ENCODE data around the gene TUBGCP5.
"Not testable (repeated sequence)": the region's sequence is repeated elsewhere in the genome, so short reads cannot be mapped to it uniquely, and the experiment has no call there.

TUBGCP5 gene

DNA sequence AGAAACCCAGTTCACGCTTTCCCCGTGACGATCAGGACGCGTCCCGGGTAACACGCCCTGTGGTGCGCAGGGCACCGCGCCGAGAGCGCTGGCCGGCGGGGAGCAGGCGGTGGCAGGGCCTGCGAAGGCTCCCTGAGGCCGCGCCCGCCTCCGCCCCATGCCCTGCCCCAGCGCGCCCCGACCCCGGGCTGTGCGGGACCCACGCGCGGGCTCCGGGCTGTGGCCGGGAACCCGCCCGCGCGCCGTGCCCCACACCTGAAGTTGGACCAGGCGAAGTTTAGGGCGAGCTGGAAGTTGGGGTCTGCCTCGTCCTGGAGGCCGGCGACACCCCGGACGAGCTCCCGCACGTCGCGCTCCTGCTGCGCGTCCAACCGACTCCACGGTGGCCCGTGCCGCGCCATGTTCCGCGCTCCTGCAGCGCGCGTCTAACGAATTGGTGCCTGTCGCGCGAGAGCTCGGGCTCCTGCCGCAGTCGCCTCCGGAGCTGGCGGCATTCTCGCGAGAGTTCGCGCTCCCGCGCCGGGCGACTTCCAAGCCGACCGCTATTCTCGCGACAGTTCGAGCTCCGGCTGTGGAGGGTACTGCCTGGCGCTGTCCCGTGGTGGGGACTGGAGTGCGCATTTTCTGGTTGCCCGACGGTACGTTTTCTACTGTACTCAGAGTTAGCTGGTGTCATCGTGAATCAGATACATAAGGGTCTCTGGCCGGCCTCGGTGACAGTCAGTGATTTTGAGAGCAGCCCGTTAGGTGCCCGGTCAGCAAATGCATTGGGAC is at the start of gene TUBGCP5:
TUBGCP5 (minus strand) TSS at position 427 of the 774 bp plus-strand sequence; CDS start at position 401, 26 bp downstream.
- DNase-seq (ENCODE audit: low spot score), result peak; percentile 89

GRCh38 chr15:23083115-23083514 is 43.7 kb upstream of the TUBGCP5 start:
- no peak for DNase-seq (ENCODE audit: low spot score)

DNA sequence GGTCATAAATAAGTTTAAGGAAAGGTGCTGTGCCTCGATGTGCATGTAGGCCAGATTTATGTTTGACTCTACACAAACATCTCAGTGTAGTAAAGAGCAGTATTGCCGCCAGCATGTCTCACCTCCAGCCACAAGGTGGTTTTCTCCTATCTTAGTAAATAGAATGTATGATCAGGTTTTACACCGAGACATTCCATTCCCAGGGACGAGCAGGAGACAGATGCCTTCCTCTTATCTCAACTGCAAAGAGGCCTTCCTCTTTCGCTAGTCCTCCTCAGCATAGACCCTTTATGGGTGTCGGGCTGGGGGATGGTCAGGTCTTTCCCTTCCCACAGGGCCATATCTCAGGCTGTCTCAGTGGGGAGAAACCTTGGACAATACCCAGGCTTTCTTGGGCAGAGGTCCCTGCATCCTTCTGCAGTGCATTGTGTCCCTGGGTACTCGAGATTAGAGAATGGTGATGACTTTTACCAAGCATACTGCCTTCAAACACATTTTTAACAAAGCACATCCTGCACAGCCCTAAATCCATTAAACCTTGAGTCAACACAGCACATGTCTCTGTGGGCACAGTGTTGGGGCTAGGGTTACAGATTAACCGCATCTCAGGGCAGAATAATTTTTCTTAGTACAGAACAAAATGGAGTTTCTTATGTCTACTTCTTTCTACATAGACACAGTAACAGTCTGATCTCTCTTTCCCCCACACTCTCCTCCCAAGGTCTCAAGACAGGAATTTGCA is 42.8 kb upstream of the TUBGCP5 start:
- DNase-seq (ENCODE audit: low spot score), result not testable (repeated sequence)

GRCh38 chr15:23081271-23081670 is 41.9 kb upstream of the TUBGCP5 start:
- no peak for DNase-seq (ENCODE audit: low spot score)

DNA sequence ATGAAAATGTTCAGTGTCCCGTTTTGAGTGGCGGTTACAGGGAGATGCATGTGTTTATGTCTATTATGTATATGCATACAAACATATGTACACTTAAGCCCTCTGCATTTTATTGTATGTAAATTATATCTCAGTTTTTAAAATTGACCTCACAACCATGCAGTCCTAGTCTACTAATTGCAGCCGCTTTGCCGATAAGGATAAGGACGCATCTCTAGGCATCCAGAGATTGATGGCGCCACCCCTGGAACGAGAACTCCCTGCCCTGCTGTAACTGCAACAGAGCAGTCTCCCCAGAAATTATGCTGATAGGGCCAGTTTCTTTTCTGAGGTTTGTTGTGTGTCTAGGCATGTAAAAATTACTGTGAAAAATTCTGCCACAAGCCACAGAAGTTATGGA is 40.4 kb upstream of the TUBGCP5 start:
- no peak for DNase-seq (ENCODE audit: low spot score)

- no peak for DNase-seq (ENCODE audit: low spot score)
Observed at GRCh38 chr15:23075927-23076326, 36.6 kb upstream of the TUBGCP5 start.

DNA sequence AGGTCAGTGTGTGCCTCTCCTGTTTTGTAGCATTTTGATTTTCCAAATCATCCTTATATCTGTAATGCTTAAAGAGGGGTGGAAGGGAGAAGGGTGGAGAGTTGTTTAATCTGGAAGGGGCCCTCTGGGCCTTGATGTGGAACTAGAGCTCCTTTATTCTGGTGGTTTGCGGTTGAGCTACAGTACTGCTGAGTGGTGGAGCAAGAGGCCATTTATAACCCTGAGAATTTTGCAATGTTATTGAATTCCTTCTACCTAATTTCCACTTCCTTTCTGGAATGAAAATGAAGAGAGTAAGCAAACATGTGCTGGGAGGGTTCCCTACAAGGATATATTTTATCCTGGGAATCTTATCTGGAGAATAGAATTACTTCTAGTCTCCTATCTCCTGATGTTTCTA is 35.3 kb upstream of the TUBGCP5 start:
- DNase-seq (ENCODE audit: low spot score), result no peak

DNA sequence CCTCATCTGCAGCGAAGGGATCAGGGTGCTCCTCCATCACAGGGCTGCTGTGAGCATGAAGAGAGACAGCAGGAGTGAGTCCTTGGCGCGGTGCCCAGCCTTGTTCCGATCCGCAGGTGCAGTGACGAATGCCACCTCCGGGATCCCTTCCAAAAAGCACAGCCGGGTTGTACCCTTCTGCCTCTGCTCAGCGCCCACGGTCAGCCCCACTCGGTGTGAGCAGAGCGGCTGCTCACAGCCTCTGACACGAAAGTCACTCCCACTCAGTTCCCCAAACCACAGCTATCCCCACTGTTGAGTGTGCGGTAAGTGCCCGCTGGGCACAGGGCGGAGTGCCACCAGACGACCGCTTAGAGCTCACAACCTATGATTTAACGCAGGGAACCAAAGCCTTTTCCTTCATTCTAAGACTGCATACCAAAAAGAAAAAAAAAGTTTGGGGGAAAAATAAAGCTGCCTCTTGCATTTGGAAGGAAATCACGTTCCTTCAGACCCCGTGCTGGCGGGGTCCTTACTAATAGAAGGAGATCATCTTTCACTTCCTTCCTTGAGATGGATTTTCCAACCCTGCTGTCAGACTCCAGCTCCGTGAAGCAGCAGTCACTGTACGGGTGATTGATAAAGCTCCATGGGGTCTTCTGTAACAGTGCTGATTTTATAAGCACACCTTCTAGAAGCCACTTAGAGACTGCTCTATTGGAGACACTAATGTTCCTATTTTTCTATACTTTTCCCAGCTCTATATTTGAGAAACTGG is 34.7 kb upstream of the TUBGCP5 start:
- DNase-seq (ENCODE audit: low spot score), result no peak

DNA sequence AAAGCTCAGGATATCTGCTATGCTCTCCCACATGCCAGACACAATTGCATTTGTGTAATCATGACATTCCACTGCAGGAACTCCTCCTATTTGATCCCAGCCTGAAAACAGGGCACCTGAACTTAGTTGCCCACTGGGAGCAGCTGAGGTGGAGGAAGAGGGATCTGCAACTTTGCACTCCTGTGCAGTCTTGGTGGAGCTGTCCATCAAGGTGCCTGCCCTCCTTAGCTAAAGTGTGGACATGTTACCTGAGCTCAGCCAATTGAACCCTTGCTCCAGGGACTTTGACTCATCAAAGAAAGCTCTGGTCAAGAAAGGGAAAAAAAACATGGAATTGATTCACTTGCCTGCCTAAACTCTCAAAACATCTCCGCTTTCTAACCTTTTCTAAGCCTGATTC is 33.3 kb upstream of the TUBGCP5 start:
- no peak for DNase-seq (ENCODE audit: low spot score)

DNA sequence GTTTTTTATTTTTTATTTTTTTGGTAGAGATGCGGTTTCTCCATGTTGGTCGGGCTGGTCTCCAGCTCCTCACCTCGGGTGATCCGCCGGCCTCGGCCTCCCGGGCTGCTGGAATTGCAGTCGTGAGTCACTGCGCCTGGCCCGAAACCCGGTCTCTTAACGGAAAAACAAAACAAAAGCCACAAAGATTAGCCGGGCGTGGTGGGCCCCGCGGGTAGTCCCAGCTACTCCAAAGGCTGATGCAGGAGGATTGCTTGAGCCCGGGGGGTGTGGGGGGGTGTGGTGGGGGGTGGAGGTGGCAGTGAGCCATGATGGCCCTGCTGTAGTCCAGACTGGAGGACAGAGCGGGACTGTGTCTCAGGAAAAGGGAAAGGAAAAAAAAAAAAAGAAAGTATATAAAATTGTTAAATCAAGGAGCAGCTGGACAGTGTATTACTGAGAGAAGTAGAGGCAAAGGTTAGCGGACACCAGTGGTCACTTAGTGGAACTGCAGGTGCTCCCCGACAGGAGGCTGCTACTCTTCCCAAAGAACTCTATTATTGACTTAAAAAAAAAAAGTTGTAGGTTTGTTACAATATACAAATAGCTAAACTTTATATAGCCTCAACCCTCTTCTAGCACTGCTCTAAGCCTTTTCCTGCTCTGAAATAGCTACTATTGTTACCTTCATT is 30.3 kb upstream of the TUBGCP5 start:
- DNase-seq (ENCODE audit: low spot score), result no peak

DNA sequence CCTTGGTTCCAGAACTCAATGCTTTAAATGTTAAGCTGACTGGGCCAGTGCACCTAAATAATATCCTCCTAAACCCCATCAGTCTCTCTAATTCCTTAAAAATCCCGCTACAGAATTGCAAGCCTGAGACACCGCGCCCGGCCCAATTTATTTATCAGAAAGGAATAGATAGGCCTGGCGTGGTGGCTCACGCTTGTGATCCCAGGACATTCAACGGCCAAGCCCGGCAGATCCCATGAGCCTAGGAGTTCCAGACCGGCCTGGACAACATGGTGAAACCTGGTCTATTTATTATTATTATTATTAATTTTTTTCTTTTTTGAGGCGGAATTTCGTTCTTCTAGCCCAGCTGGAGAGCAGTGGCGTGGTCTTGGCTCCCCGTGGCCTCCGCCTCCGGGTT is 28.0 kb upstream of the TUBGCP5 start:
- no peak for DNase-seq (ENCODE audit: low spot score)

DNA sequence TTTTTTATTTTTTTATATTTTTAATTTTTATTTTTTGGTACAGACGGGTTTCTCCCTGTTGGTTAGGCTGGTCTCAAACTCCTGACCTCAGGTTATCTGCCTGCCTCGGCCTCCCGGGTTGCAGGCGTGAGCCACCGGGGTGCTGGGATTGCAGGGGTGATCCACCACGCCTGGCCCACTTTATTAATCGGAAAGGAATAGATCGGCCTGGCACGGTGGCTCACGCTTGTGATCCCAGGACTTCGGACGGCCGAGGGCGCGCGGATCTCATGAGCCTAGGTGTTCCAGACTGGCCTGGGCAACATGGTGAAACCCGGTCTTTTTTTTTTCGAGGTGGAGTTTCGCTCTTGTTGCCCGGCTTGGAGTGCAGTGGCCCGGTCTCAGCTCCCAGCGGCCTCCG is 26.5 kb upstream of the TUBGCP5 start:
- no peak for DNase-seq (ENCODE audit: low spot score)

- no peak for DNase-seq (ENCODE audit: low spot score)
Observed at GRCh38 chr15:23064156-23064555, 24.8 kb upstream of the TUBGCP5 start.

GRCh38 chr15:23057707-23058106 is 18.3 kb upstream of the TUBGCP5 start:
- no peak for DNase-seq (ENCODE audit: low spot score)

GRCh38 chr15:23055316-23055715 is 15.9 kb upstream of the TUBGCP5 start:
- no peak for DNase-seq (ENCODE audit: low spot score)

DNA sequence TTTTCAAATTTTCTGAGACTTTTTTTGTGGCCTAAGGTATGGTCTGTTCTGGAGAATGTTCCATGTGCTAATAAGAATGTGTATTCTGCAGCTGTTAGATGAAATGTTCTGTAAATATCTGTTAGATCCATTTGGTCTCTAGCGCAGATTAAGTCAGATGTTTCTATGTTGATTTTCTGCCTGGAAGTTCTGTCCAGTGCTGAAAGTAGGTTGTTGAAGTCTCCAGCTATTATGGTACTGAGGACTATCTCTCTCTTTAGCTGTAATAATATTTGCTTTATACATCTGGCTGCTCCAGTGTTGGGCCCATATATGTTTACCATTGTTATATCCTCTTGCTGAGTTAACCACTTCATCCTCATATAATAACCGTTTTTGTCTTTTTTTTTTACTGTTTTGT is 13.2 kb upstream of the TUBGCP5 start:
- DNase-seq (ENCODE audit: low spot score), result no peak

DNA sequence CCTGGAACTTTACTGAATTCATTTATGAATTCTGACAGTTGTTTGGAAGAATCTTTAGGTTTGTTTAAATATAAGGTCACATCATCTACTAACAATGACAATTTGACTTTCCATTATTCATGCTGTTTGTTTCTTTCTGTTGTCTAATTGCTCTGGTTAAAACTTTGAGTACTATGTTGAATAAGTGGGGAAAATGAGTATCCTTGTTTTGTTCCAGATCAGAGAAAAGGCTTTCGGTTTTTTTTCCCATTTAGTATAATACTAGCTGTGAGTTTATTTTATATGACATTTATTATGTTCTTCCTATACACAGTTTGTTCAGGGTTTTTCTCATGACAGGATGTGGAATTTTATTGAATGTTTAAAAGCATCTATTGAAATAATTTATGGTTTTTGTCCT is 11.3 kb upstream of the TUBGCP5 start:
- no peak for DNase-seq (ENCODE audit: low spot score)

GRCh38 chr15:23049984-23050628 is 10.7 kb upstream of the TUBGCP5 start:
- DNase-seq (ENCODE audit: low spot score), result no peak

DNA sequence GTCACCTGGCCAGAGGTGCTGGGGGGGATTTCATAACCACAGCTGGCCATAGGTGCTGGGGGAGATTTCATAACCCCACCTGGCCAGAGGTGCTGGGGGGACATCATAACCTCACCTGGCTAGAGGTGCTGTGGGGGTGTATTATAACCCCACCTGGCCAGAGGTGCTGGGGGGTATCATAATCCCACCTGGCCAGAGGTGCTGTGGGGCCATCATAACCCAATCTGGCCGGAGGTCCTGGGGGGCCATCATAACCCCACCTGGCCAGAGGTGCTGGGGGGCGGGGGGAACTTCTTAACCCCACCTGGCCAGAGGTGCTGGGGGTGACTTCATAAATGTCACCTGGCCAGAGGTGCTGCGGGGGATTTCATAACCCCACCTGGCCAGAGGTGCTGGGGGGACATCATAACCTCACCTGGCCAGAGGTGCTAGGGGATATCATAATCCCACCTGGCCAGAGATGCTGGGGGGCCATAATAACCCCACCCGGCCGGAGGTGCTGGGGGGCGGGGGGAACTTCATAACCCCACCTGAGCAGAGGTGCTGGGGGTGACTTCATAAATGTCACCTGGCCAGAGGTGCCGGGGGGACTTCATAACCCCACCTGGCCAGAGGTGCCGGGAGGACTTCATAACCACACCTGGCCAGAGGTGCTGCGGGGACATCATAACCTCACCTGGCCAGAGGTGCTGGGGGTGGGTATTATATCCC is 9.4 kb upstream of the TUBGCP5 start:
- not testable (repeated sequence) for DNase-seq (ENCODE audit: low spot score)

- not testable (repeated sequence) for DNase-seq (ENCODE audit: low spot score)
Observed at GRCh38 chr15:23043987-23044386, 4.6 kb upstream of the TUBGCP5 start.

DNA sequence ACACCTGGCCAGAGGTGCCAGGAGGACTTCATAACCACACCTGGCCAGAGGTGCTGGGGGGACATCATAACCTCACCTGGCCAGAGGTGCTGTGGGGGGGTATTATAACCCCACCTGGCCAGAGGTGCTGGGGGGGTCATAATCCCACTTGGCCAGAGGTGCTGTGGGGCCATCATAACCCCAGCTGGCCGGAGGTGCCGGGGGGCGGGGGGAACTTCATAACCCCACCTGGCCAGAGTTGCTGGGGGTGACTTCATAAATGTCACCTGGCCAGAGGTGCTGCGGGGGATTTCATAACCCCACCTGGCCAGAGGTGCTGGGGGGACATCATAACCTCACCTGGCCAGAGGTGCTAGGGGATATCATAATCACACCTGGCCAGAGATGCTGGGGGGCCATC is 4.2 kb upstream of the TUBGCP5 start:
- not testable (repeated sequence) for DNase-seq (ENCODE audit: low spot score)
